Loucy (cell line): ENCODE measurements around the gene CDADC1.

Source experiments
- H2AFZ ChIP-seq: fragments of 200-600 bp; sonication (generic); 2 replicates; pipeline ENCODE4 v1.6.0; 2016; ENCODE audit warnings: antibody characterized with exemption, mild to moderate bottlenecking, low read length, moderate library complexity
- H3F3A ChIP-seq: fragments of 200-600 bp; 2 replicates; pipeline ENCODE4 v1.6.0; 2016; ENCODE audit warnings: antibody characterized with exemption, low read depth, mild to moderate bottlenecking
- H3K27me3 ChIP-seq: fragments of 200-600 bp; sonication (generic); 2 replicates; pipeline ENCODE4 v1.6.1; 2014; ENCODE audit warnings: low read length, mild to moderate bottlenecking; ENCODE audit not compliant: insufficient read depth, poor library complexity, severe bottlenecking
- H3K36me3 ChIP-seq: fragments of 200-600 bp; sonication (generic); 2 replicates; pipeline ENCODE4 v1.6.1; 2016; ENCODE audit warnings: low read length; ENCODE audit not compliant: insufficient read depth
- H3K4me1 ChIP-seq: fragments of 200-600 bp; sonication (generic); 2 replicates; pipeline ENCODE4 v1.5.1; 2014; ENCODE audit warnings: low read length, mild to moderate bottlenecking; ENCODE audit not compliant: insufficient read depth, poor library complexity, severe bottlenecking
- H3K4me2 ChIP-seq: fragments of 200-600 bp; sonication (generic); 2 replicates; pipeline ENCODE4 v1.6.0; 2014; ENCODE audit warnings: antibody characterized with exemption, low read length, low read depth, mild to moderate bottlenecking; ENCODE audit not compliant: poor library complexity, severe bottlenecking
- H3K4me3 ChIP-seq: fragments of 200-600 bp; sonication (generic); 2 replicates; pipeline ENCODE4 v1.5.1; 2014; ENCODE audit warnings: low read length, mild to moderate bottlenecking, mixed read lengths; ENCODE audit not compliant: poor library complexity, severe bottlenecking
- H3K79me2 ChIP-seq: fragments of 200-600 bp; sonication (generic); 2 replicates; pipeline ENCODE4 v1.6.1; 2014; ENCODE audit warnings: low read length; ENCODE audit not compliant: insufficient read depth
- H3K9ac ChIP-seq: fragments of 200-600 bp; sonication (generic); 2 replicates; pipeline ENCODE4 v1.6.0; 2014; ENCODE audit warnings: mild to moderate bottlenecking, low read depth, low read length, moderate library complexity; ENCODE audit not compliant: poor library complexity, severe bottlenecking
- H3K9me2 ChIP-seq: fragments of 200-600 bp; sonication (generic); replicated peaks from 2 replicates; pipeline ENCODE4 v1.6.1; 2016; ENCODE audit warnings: low read depth, low read length, mixed read lengths
- H3K9me3 ChIP-seq: fragments of 200-600 bp; sonication (generic); 2 replicates; pipeline ENCODE4 v1.6.1; 2014; ENCODE audit warnings: mild to moderate bottlenecking, antibody characterized with exemption, low read length, low read depth; ENCODE audit not compliant: insufficient read depth
- H4K20me1 ChIP-seq: fragments of 200-600 bp; sonication (generic); 2 replicates; pipeline ENCODE4 v1.6.0; 2014; ENCODE audit warnings: antibody characterized with exemption, low read length, mild to moderate bottlenecking; ENCODE audit not compliant: insufficient read depth, poor library complexity, severe bottlenecking
- EZH2phosphoT487 ChIP-seq: fragments of 200-600 bp; IDR thresholded peaks from 2 replicates; pipeline ENCODE4 v1.6.1; 2018; ENCODE audit warnings: antibody characterized with exemption, mild to moderate bottlenecking, moderate library complexity, borderline replicate concordance
- TF ChIP-seq, protein P1 (sequence below): fragments of 200-600 bp; sonication (generic); conservative IDR thresholded peaks from 2 replicates; pipeline ENCODE4 v1.5.1; 2014; ENCODE audit warnings: mild to moderate bottlenecking, antibody characterized with exemption, low read length

The CDADC1 gene

DNA sequence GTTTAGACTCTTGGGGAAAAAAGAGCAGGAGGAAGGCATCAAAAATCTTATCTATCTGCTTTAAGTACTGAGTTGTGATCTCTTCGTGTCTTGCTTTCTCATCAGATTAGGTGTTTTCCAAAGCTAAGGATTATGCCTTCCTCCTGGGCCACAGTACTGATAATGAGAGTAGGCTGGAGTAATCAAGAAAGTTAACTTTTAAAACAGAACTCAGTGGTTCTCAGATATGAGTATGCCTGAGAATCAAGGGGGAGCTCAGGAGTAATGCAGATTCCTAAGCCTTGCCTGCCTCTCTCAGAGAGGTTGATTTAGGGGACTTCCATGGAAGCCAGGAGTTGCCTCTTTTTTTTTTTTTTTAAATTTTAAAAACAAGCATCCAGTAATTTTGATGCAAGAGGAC is 23.5 kb downstream of the CDADC1 start:
- Histone ChIP-seq H3K9ac (no peak overlapping the region), H3K9me2 (no peaks in the 10 kb centered on the region), H3K4me3 (no peak overlapping the region), H3K79me2 (no peaks in the 10 kb centered on the region), H2AFZ (no peak overlapping the region), H3K36me3 (peaks cover 11% of the 10 kb centered on the region; the same call in 1 of the 2 replicates), H3K4me1 (no peaks in the 10 kb centered on the region), H3K27me3 (no peaks in the 10 kb centered on the region), H3K4me2 (no peak overlapping the region), H3K9me3 (no peaks in the 10 kb centered on the region), H3F3A (no peaks in the 10 kb centered on the region), H4K20me1 (no peaks in the 10 kb centered on the region)
- TF ChIP-seq EZH2phosphoT487 = no peak
- TF ChIP-seq, protein P1, sequence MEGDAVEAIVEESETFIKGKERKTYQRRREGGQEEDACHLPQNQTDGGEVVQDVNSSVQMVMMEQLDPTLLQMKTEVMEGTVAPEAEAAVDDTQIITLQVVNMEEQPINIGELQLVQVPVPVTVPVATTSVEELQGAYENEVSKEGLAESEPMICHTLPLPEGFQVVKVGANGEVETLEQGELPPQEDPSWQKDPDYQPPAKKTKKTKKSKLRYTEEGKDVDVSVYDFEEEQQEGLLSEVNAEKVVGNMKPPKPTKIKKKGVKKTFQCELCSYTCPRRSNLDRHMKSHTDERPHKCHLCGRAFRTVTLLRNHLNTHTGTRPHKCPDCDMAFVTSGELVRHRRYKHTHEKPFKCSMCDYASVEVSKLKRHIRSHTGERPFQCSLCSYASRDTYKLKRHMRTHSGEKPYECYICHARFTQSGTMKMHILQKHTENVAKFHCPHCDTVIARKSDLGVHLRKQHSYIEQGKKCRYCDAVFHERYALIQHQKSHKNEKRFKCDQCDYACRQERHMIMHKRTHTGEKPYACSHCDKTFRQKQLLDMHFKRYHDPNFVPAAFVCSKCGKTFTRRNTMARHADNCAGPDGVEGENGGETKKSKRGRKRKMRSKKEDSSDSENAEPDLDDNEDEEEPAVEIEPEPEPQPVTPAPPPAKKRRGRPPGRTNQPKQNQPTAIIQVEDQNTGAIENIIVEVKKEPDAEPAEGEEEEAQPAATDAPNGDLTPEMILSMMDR = no peak

DNA sequence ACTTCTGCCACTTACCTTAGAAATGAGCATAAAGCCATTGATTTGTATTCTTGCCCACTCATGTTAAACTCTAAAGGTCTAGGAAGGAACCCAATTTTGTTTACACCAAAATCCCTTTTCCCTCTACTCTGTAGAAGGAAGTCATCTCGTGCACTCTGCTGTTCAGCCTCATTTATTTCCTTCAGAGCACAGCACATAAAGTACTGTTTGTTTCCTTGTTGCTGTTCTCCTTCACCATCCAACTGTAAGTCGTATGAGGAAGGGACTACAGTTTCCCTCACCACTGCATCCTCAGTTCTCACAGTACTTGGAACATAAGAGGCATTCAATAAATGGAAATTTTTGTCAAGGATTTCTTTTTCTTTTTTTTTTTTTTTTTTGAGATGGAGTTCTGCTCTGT is 24.6 kb downstream of the CDADC1 start:
- Histone ChIP-seq H3K9me2 (no peaks in the 10 kb centered on the region), H3K4me3 (no peak overlapping the region), H3K4me1 (no peaks in the 10 kb centered on the region), H3F3A (no peaks in the 10 kb centered on the region), H3K27me3 (no peaks in the 10 kb centered on the region), H2AFZ (no peak overlapping the region), H4K20me1 (no peaks in the 10 kb centered on the region), H3K9me3 (no peaks in the 10 kb centered on the region), H3K79me2 (no peaks in the 10 kb centered on the region), H3K4me2 (no peak overlapping the region), H3K9ac (no peak overlapping the region), H3K36me3 (peaks cover 9% of the 10 kb centered on the region; the same call in 1 of the 2 replicates)
- TF ChIP-seq, protein P1 = no peak
- no peak for TF ChIP-seq EZH2phosphoT487

DNA sequence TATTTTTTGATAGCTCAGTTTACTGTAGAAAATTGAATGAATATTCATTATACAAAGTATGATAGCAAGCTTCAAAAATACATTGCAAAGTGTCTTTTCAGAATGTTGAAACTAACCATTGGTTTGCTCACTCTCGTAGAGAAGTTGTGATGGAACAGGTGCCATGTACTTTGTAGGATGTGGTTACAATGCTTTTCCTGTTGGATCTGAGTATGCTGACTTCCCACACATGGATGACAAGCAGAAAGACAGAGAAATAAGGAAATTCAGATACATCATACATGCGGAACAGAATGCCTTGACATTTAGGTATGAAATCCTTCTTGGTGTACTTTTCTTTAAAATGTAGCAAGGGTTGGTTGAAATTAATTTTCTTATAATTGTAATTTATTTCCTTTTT is 30.5 kb downstream of the CDADC1 start:
- H3K4me1 ChIP-seq = no peaks in the 10 kb centered on the region
- no peaks in the 10 kb centered on the region for H3K79me2 ChIP-seq
- H3K4me2 ChIP-seq = no peak overlapping the region
- no peaks in the 10 kb centered on the region for H4K20me1 ChIP-seq
- no peaks in the 10 kb centered on the region for H3K36me3 ChIP-seq
- H2AFZ ChIP-seq = no peak overlapping the region
- no peak overlapping the region for H3K9ac ChIP-seq
- H3K27me3 ChIP-seq = no peaks in the 10 kb centered on the region
- no peak for TF ChIP-seq EZH2phosphoT487
- TF ChIP-seq, protein P1 = no peak
- H3K4me3 ChIP-seq = no peak overlapping the region
- no peaks in the 10 kb centered on the region for H3K9me2 ChIP-seq
- no peaks in the 10 kb centered on the region for H3F3A ChIP-seq
- H3K9me3 ChIP-seq = no peaks in the 10 kb centered on the region
